SJSA1 (cell line): ENCODE data around the gene DTL. TPM values are rescaled to one million over a fixed set of nuclear protein-coding genes. Genes with fewer than 3 reads are reported as not detected.
"Not testable (repeated sequence)": the region's sequence is repeated elsewhere in the genome, so short reads cannot be mapped to it uniquely, and the experiment has no call there.

Source experiments
- DNase-seq, 2 experiments: peaks; one replicate each; pipeline ENCODE4 v3.0.0-alpha.2; 2015 to 2020; ENCODE audit warnings: low spot score in 2 of 2, low read depth in 1 of 2
- H3K27ac ChIP-seq: fragments of 250-450 bp; sonication (Bioruptor Pico); 2 replicates; pipeline ENCODE4 v1.5.1; 2020; ENCODE audit warnings: mild to moderate bottlenecking, moderate library complexity
- H3K27me3 ChIP-seq: fragments of 250-450 bp; sonication (Bioruptor Pico); replicated peaks from 2 replicates; pipeline ENCODE4 v1.5.1; 2020; ENCODE audit warnings: mild to moderate bottlenecking, moderate library complexity
- H3K36me3 ChIP-seq: fragments of 250-450 bp; sonication (Bioruptor Pico); 2 replicates; pipeline ENCODE4 v1.5.1; 2020; ENCODE audit warnings: mild to moderate bottlenecking
- H3K4me1 ChIP-seq: fragments of 250-450 bp; sonication (Bioruptor Pico); replicated peaks from 2 replicates; pipeline ENCODE4 v1.6.1; 2021; ENCODE audit warnings: mild to moderate bottlenecking
- H3K4me3 ChIP-seq: fragments of 250-450 bp; sonication (Bioruptor Pico); 2 replicates; pipeline ENCODE4 v1.5.1; 2020; ENCODE audit warnings: mild to moderate bottlenecking
- H3K9me3 ChIP-seq: fragments of 250-450 bp; sonication (Bioruptor Pico); replicated peaks from 2 replicates; pipeline ENCODE4 v1.5.1; 2020; ENCODE audit warnings: mild to moderate bottlenecking
- total RNA-seq: library from RNA; depleted of rRNA; stranded (reverse); fragments of >200 nt; shearing (Covaris generic); gene quantifications from 2 replicates; pipeline ENCODE4 v1.2.3, GENCODE V29; 2014; rRNA removed

DTL gene, protein sequence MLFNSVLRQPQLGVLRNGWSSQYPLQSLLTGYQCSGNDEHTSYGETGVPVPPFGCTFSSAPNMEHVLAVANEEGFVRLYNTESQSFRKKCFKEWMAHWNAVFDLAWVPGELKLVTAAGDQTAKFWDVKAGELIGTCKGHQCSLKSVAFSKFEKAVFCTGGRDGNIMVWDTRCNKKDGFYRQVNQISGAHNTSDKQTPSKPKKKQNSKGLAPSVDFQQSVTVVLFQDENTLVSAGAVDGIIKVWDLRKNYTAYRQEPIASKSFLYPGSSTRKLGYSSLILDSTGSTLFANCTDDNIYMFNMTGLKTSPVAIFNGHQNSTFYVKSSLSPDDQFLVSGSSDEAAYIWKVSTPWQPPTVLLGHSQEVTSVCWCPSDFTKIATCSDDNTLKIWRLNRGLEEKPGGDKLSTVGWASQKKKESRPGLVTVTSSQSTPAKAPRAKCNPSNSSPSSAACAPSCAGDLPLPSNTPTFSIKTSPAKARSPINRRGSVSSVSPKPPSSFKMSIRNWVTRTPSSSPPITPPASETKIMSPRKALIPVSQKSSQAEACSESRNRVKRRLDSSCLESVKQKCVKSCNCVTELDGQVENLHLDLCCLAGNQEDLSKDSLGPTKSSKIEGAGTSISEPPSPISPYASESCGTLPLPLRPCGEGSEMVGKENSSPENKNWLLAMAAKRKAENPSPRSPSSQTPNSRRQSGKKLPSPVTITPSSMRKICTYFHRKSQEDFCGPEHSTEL
- 36.7 and 59.4 TPM in 2 replicates for total RNA-seq

DNA sequence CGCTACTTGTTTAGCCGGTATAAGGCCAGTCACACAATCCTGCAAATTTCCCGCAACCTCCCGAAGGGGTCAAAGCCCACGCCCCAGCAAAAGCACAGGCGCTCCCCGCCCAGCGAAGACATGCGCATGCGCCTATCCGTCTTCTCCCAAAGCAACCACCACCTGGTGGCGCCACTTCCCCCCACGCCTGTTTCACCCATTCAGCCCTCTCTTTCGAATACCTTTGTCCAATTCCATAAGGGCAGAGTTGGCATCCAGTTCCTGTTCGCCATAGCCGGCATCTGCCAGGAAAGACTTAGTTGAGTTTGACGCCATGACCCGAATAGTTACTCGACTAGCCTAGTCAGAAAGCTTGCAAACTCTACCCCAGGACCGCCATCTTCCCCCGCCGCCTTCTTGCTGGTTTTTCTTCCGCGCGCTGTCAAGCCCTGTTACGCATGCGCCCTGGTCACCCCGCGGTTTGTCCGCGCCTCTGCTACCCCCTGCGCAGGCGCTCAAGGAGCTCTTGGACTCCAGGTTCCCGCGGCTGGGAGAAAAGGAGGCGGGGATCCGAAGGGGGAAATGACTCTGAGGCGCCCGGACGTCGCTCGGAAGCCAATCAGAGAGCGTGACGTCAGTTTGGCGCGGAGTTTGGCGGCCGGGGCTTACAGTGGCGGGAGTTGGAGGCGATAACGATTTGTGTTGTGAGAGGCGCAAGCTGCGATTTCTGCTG, at the start of gene DTL, which contains the start of gene INTS7:
TSS of gene DTL (plus strand) at position 626 of the 712 bp plus-strand sequence. CDS start 143 bp downstream, outside the sequence.
TSS of gene INTS7 (minus strand) at position 435 of the 712 bp plus-strand sequence. CDS start at position 315, 120 bp downstream.
- Histone ChIP-seq H3K27ac (peak within 1 kb of the TSS; percentile 90), H3K4me1 (peaks cover 26% of the 10 kb centered on the region), H3K36me3 (peaks cover 25% of the 10 kb centered on the region), H3K27me3 (no peaks in the 10 kb centered on the region), H3K9me3 (no peaks in the 10 kb centered on the region), H3K4me3 (peak within 1 kb of the TSS; percentile 59)
- DNase-seq: peak; percentile 99

DNA sequence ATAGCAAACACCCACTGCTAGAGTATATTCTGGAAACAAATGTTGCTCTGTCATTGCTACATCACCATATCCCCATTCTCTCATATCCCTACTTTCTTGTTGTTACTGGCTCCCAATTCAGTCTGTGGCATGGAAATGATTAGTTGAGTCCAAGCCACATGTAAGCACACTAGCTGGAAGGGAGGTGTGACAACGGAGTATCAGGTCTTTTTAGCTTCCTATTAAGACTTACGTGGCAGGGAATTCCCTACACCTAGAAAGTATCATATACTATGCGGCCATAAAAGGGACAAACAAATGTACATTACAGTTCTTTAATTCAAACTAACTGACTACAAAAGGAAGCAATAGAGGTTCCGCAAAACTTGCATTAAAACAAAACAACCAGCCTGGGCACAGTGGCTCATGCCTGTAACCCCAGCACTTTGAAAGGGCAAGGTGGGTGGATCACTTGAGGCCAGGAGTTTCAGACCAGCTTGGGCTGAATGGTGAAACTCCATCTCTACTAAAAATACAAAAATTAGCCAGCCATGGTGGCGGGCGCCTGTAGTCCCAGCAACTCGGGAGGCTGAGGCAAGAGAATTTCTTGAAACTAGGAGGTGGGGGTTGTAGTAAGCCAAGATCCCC, 48.8 kb upstream of the DTL start:
- Histone ChIP-seq H3K27me3 (no peaks in the 10 kb centered on the region), H3K36me3 (peaks cover 27% of the 10 kb centered on the region), H3K4me3 (no peak overlapping the region), H3K27ac (no peak overlapping the region), H3K4me1 (no peaks in the 10 kb centered on the region), H3K9me3 (no peaks in the 10 kb centered on the region)
- no peak for DNase-seq

DNA sequence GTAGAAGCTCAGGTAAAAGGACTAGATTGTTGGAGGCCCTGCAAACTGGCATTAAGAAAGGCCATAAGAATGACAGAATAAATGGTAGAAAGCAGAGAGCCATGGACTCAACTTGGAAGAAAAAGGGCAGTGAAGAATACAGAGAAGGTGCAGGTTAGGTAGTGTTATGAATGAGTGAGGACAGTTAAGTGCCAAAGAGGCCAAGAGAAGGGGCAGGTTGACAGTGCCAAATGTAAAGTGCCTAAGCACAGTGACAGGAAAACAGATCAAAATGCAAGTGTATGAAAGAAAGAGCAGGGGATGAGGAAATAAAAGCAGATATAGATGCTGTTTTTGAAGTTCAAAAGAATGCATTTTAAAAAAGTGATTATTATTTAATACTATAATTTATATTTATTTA, 43.9 kb upstream of the DTL start:
- DNase-seq: no peak
- no peaks in the 10 kb centered on the region for H3K27me3 ChIP-seq
- H3K27ac ChIP-seq: no peak overlapping the region
- H3K9me3 ChIP-seq: no peaks in the 10 kb centered on the region
- no peaks in the 10 kb centered on the region for H3K4me1 ChIP-seq
- H3K36me3 ChIP-seq: peaks cover 17% of the 10 kb centered on the region
- H3K4me3 ChIP-seq: no peak overlapping the region

GRCh38 chr1:211997426-211997825, 38.1 kb upstream of the DTL start:
- H3K9me3 ChIP-seq, H3K4me1 ChIP-seq, H3K4me3 ChIP-seq, H3K27ac ChIP-seq, DNase-seq, H3K27me3 ChIP-seq: not testable (repeated sequence)
- H3K36me3 ChIP-seq: peaks cover 37% of the 10 kb centered on the region

GRCh38 chr1:212002536-212002935, 33.0 kb upstream of the DTL start:
- Histone ChIP-seq H3K27me3 (no peaks in the 10 kb centered on the region), H3K9me3 (no peaks in the 10 kb centered on the region), H3K4me3 (no peak overlapping the region), H3K36me3 (peaks cover 53% of the 10 kb centered on the region), H3K27ac (no peak overlapping the region), H3K4me1 (no peaks in the 10 kb centered on the region)
- no peak for DNase-seq

GRCh38 chr1:212004895-212005608, 30.5 kb upstream of the DTL start:
- no peaks in the 10 kb centered on the region for H3K4me1 ChIP-seq
- no peak overlapping the region for H3K27ac ChIP-seq
- H3K36me3 ChIP-seq: peaks cover 59% of the 10 kb centered on the region
- H3K9me3 ChIP-seq: no peaks in the 10 kb centered on the region
- H3K4me3 ChIP-seq: no peak overlapping the region
- H3K27me3 ChIP-seq: no peaks in the 10 kb centered on the region
- no peak for DNase-seq

- Histone ChIP-seq H3K4me1 (no peaks in the 10 kb centered on the region), H3K27me3 (no peaks in the 10 kb centered on the region), H3K36me3 (peaks cover 66% of the 10 kb centered on the region), H3K4me3 (no peak overlapping the region), H3K9me3 (no peaks in the 10 kb centered on the region), H3K27ac (no peak overlapping the region)
- DNase-seq: no peak
Observed at GRCh38 chr1:212007178-212007577, 28.4 kb upstream of the DTL start.

DNA sequence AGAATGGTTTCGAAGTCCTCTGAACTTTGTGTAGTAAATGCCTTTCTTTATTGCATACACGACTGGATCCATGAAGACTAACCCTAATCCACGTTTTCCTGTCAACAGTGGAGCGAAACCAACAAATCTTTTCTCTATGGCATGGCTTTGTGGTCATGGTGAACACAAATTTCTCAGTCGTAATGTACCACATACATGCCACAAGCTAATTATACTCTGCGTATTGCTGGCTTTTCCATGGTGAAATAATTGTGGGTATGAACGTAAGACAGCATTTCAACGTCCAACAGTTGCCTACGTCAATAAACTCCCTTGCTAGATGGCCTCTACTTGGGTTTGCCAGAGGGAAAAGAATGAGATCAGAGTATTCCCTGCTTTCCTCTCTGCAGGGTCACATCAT, 27.7 kb upstream of the DTL start:
- Histone ChIP-seq H3K36me3 (peaks cover 67% of the 10 kb centered on the region), H3K4me3 (no peak overlapping the region), H3K4me1 (no peaks in the 10 kb centered on the region), H3K9me3 (no peaks in the 10 kb centered on the region), H3K27me3 (no peaks in the 10 kb centered on the region), H3K27ac (no peak overlapping the region)
- DNase-seq: no peak

- Histone ChIP-seq H3K4me3 (no peak overlapping the region), H3K36me3 (peaks cover 59% of the 10 kb centered on the region), H3K9me3 (no peaks in the 10 kb centered on the region), H3K27me3 (no peaks in the 10 kb centered on the region), H3K4me1 (no peaks in the 10 kb centered on the region), H3K27ac (no peak overlapping the region)
- DNase-seq: no peak
Observed at GRCh38 chr1:212009561-212009960, 26.0 kb upstream of the DTL start.

DNA sequence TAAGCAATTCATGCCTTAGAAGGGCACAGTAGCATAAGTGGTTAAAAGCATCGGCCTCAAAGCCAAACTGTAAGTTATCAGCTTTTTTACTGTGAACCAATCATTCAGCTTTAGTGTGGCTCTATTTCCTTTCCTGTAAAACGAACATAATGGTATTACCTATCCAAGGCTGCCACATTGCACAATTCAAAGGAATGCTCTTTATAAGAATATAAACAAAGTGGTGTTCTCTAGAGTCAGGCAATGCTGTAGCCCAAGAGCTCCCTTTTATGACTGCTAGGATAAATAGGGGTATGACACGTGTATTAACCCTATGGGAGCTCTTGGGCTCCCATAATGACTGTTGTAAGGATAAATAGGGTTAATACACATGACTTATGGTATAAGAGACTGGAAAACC, 25.5 kb upstream of the DTL start:
- H3K4me1 ChIP-seq: no peaks in the 10 kb centered on the region
- no peak overlapping the region for H3K4me3 ChIP-seq
- H3K27ac ChIP-seq: no peak overlapping the region
- H3K9me3 ChIP-seq: no peaks in the 10 kb centered on the region
- no peak for DNase-seq
- no peaks in the 10 kb centered on the region for H3K27me3 ChIP-seq
- peaks cover 55% of the 10 kb centered on the region for H3K36me3 ChIP-seq

DNA sequence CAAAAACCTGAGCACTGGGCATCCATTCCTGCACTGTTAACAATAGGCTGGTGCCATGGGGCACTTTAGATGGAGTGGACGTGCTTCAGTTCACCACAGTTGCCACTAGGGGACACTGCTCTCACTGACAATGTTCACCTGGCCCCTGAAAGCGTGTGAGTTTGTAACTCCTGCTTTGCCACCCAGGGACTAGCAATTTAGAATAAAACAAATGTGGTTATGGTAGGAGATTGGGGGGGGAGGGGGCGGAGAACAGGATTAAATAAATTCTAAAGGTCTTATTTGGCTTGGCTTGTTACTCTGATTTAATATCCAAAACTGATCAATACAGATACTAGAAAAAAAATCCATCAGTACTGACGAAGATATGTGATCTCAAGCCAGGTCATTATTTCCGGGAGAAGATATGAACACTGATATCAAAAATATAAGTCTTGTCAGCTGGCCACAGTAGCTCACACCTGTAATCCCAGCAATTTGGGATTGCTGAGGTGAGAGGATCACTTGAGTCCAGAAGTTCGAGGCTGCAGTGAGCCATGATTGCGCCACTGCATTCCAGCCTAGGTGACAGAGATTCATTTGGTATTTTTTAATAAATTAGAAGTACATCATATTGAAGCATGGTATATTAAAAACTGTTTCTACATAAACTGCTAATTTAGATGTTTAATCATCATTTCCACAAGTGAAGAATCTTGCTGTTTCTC, 23.4 kb upstream of the DTL start:
- Histone ChIP-seq H3K9me3 (no peaks in the 10 kb centered on the region), H3K36me3 (peaks cover 53% of the 10 kb centered on the region), H3K27me3 (no peaks in the 10 kb centered on the region), H3K4me1 (no peaks in the 10 kb centered on the region), H3K27ac (no peak overlapping the region), H3K4me3 (no peak overlapping the region)
- DNase-seq: peak; percentile 37 to 64

DNA sequence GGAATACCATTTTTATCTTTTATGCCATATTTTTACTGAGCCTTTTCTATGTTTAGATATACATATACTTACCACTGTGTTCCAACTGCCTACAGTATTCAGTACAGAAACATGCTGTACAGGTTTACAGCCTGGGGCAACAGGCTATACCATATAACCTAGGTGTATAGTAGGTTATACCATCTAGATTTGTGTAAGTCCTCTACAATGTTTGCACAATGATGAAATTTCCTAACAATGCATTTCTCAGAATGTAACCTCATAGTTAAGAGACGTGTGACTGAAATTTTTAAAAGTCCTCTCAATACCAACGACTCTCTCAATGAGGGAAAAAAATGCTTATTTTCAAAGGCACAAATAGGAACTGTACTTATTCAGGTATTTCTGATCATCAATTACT, 21.9 kb upstream of the DTL start:
- Histone ChIP-seq H3K4me3 (no peak overlapping the region), H3K9me3 (no peaks in the 10 kb centered on the region), H3K27ac (no peak overlapping the region), H3K27me3 (no peaks in the 10 kb centered on the region), H3K36me3 (peaks cover 46% of the 10 kb centered on the region), H3K4me1 (no peaks in the 10 kb centered on the region)
- DNase-seq: no peak
